NOMO-1 treated with dmso at 0.1 percent for 144 hours (cell line): Measurements from ENCODE around the gene KRT84.
"Not testable (repeated sequence)": the region's sequence is repeated elsewhere in the genome, so short reads cannot be mapped to it uniquely, and the experiment has no call there.

Experiments
- DNase-seq: peaks from one replicate; lab custom pipeline; 2025; ENCODE audit not compliant: unreplicated experiment; lab: John Stamatoyannopoulos, UW

KRT84 gene

GRCh38 chr12:52413202-52413601 is 27.8 kb upstream of the KRT84 start:
- no peak for DNase-seq

GRCh38 chr12:52411815-52412214 is 26.4 kb upstream of the KRT84 start:
- no peak for DNase-seq

- DNase-seq = not testable (repeated sequence)
Measured at GRCh38 chr12:52410589-52411248, 25.3 kb upstream of the KRT84 start.

GRCh38 chr12:52407918-52408317 is 22.5 kb upstream of the KRT84 start:
- DNase-seq = no peak

GRCh38 chr12:52405922-52406385 is 20.5 kb upstream of the KRT84 start, which contains the start of gene KRT82:
TSS of gene KRT82 (minus strand) at chr12:52406335. CDS start at chr12:52406277, 58 bp downstream.
- DNase-seq = no peak

GRCh38 chr12:52404951-52405350 is 19.5 kb upstream of the KRT84 start:
- DNase-seq = no peak

GRCh38 chr12:52403561-52403960 is 18.1 kb upstream of the KRT84 start:
- DNase-seq = no peak

- no peak for DNase-seq
Measured at GRCh38 chr12:52402873-52403540, 17.6 kb upstream of the KRT84 start.

- no peak for DNase-seq
Measured at GRCh38 chr12:52402377-52402776, 16.9 kb upstream of the KRT84 start.

- no peak for DNase-seq
Measured at GRCh38 chr12:52401926-52402325, 16.5 kb upstream of the KRT84 start.

- no peak for DNase-seq
Measured at GRCh38 chr12:52401526-52401925, 16.1 kb upstream of the KRT84 start.

- no peak for DNase-seq
Measured at GRCh38 chr12:52400906-52401305, 15.5 kb upstream of the KRT84 start.

GRCh38 chr12:52399756-52400155 is 14.3 kb upstream of the KRT84 start:
- no peak for DNase-seq

GRCh38 chr12:52398176-52398575 is 12.7 kb upstream of the KRT84 start:
- DNase-seq = no peak

- no peak for DNase-seq
Measured at GRCh38 chr12:52396656-52397055, 11.2 kb upstream of the KRT84 start.

- no peak for DNase-seq
Measured at GRCh38 chr12:52395761-52396434, 10.4 kb upstream of the KRT84 start.

- DNase-seq = no peak
Measured at GRCh38 chr12:52394836-52395405, 9.5 kb upstream of the KRT84 start.

GRCh38 chr12:52392465-52393007 is 7.1 kb upstream of the KRT84 start:
- DNase-seq = no peak

- DNase-seq = no peak
Measured at GRCh38 chr12:52391618-52392002, 6.2 kb upstream of the KRT84 start.

GRCh38 chr12:52390739-52391617 is 5.5 kb upstream of the KRT84 start:
- no peak for DNase-seq
